HG03064 (cell line): ENCODE data around the gene SDK2.

ENCODE experiments used
- ATAC-seq: cut with Tn5 transposase; IDR thresholded peaks from one replicate; pipeline ENCODE4 v1.9.1; 2021; ENCODE audit warnings: low read depth; ENCODE audit not compliant: unreplicated experiment

Gene SDK2

GRCh38 chr17:73561111-73561510 lies 83.1 kb downstream of the SDK2 start:
- ATAC-seq, result no peak

- ATAC-seq, result no peak
Observed at GRCh38 chr17:73560661-73561060, 83.6 kb downstream of the SDK2 start.

- ATAC-seq, result no peak
Observed at GRCh38 chr17:73559532-73559931, 84.7 kb downstream of the SDK2 start.

GRCh38 chr17:73555199-73555960 lies 88.9 kb downstream of the SDK2 start:
- ATAC-seq, result no peak

- no peak for ATAC-seq
Observed at GRCh38 chr17:73554498-73554897, 89.7 kb downstream of the SDK2 start.

- no peak for ATAC-seq
Observed at GRCh38 chr17:73553311-73553710, 90.9 kb downstream of the SDK2 start.

GRCh38 chr17:73552300-73553048 lies 91.8 kb downstream of the SDK2 start:
- no peak for ATAC-seq

- no peak for ATAC-seq
Observed at GRCh38 chr17:73551759-73552158, 92.5 kb downstream of the SDK2 start.

GRCh38 chr17:73551144-73551543 lies 93.1 kb downstream of the SDK2 start:
- ATAC-seq, result no peak

GRCh38 chr17:73550556-73550955 lies 93.7 kb downstream of the SDK2 start:
- no peak for ATAC-seq

- ATAC-seq, result no peak
Observed at GRCh38 chr17:73549841-73550430, 94.3 kb downstream of the SDK2 start.

GRCh38 chr17:73548620-73549311 lies 95.5 kb downstream of the SDK2 start:
- no peak for ATAC-seq

GRCh38 chr17:73547790-73548189 lies 96.5 kb downstream of the SDK2 start:
- ATAC-seq, result no peak

- no peak for ATAC-seq
Observed at GRCh38 chr17:73546770-73547536, 97.3 kb downstream of the SDK2 start.

GRCh38 chr17:73546114-73546513 lies 98.1 kb downstream of the SDK2 start:
- ATAC-seq, result no peak

GRCh38 chr17:73545109-73546032 lies 98.9 kb downstream of the SDK2 start:
- no peak for ATAC-seq

- no peak for ATAC-seq
Observed at GRCh38 chr17:73544333-73544732, 99.9 kb downstream of the SDK2 start.

GRCh38 chr17:73542323-73542722 lies 101.9 kb downstream of the SDK2 start:
- no peak for ATAC-seq

GRCh38 chr17:73541561-73541981 lies 102.7 kb downstream of the SDK2 start:
- no peak for ATAC-seq
